Ovary (tissue), 3 donors: ENCODE results near the gene NPVF.

Experiments
- CTCF ChIP-seq, 3 donors: fragments of 450-650 bp in 2 of 3; fragments of 200-600 bp in 1 of 3; IDR thresholded peaks; one replicate each; pipeline versions ENCODE4 v1.5.1 to v1.8.0; 2016 to 2022; ENCODE audit warnings: antibody characterized with exemption in 3 of 3, mild to moderate bottlenecking in 1 of 3
- EP300 ChIP-seq: sonication (generic); formaldehyde crosslinking; IDR thresholded peaks from one replicate; pipeline ENCODE4 v1.6.1; 2017; ENCODE audit warnings: antibody characterized with exemption
- donor health status: DM: no; HTN: no; CAD: no.

- TF ChIP-seq EP300 (no peak), CTCF (IDR thresholded peaks at IDR 0.05) (no peak)
Measured at GRCh38 chr7:25250386-25250785, 22.1 kb upstream of the NPVF start.
